OCI-LY7 (cell line): Measurements from ENCODE around the gene ZBED4.

Experiments used
- EZH2phosphoT487 ChIP-seq: fragments of 200-600 bp; sonication (generic); IDR thresholded peaks from 2 replicates; pipeline ENCODE4 v1.6.1; 2018; ENCODE audit warnings: low read depth, borderline replicate concordance, mild to moderate bottlenecking, mixed run types, antibody characterized with exemption, low read length, moderate library complexity, mixed read lengths
- TF ChIP-seq, protein P1 (sequence below): fragments of 200-600 bp; sonication (generic); conservative IDR thresholded peaks from 2 replicates; pipeline ENCODE4 v1.5.1; 2014; ENCODE audit warnings: mild to moderate bottlenecking, antibody characterized with exemption, low read length, moderate library complexity, mixed read lengths

DNA sequence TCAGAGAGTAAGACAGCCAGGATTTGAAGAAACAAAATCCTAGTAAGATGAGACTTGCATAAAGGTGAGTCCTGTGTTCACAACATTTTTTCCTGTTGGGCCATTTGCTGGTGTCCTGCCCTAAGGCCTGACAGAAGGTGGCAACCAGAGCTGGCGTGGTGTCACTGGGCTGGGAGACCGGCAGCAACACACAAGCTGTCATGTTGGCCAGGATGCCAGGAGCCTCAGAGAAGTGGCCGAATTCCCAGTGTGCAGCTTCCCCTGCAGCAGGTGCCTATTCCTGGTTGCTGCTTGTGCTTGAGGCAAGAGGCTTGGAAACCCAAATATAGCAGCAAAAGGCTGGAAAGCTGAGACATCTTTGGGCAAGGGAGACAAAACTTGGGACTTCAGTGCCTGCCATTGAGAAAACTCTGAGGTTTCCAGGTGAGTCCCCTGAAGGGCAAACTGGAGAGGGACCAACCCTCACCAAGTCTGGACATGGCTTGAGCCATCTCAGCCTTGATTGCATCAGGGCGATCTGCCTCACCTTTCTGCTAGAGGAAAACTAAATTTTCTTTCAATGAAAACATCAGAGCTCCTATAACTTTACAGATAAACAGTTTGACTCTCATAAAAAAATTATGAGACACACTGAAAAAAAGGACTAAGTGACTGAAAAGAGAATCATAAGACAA, 38.7 kb downstream of the ZBED4 start:
- no peak for TF ChIP-seq EZH2phosphoT487
- TF ChIP-seq, protein P1, sequence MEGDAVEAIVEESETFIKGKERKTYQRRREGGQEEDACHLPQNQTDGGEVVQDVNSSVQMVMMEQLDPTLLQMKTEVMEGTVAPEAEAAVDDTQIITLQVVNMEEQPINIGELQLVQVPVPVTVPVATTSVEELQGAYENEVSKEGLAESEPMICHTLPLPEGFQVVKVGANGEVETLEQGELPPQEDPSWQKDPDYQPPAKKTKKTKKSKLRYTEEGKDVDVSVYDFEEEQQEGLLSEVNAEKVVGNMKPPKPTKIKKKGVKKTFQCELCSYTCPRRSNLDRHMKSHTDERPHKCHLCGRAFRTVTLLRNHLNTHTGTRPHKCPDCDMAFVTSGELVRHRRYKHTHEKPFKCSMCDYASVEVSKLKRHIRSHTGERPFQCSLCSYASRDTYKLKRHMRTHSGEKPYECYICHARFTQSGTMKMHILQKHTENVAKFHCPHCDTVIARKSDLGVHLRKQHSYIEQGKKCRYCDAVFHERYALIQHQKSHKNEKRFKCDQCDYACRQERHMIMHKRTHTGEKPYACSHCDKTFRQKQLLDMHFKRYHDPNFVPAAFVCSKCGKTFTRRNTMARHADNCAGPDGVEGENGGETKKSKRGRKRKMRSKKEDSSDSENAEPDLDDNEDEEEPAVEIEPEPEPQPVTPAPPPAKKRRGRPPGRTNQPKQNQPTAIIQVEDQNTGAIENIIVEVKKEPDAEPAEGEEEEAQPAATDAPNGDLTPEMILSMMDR: no peak
